NK-92 (cell line): ENCODE data around the gene GMDS.

Source experiments
- DNase-seq: peaks from one replicate; lab custom pipeline; 2025; ENCODE audit not compliant: unreplicated experiment; lab: John Stamatoyannopoulos, UW

GMDS gene

GRCh38 chr6:2140438-2141128, 104.8 kb downstream of the GMDS start:
- DNase-seq = no peak

GRCh38 chr6:2135401-2135800, 110.0 kb downstream of the GMDS start:
- no peak for DNase-seq

- no peak for DNase-seq
Observed at GRCh38 chr6:2134554-2134953, 110.9 kb downstream of the GMDS start.

- DNase-seq = no peak
Observed at GRCh38 chr6:2133716-2134310, 111.6 kb downstream of the GMDS start.

GRCh38 chr6:2132916-2133315, 112.5 kb downstream of the GMDS start:
- no peak for DNase-seq

GRCh38 chr6:2132416-2132815, 113.0 kb downstream of the GMDS start:
- no peak for DNase-seq

- no peak for DNase-seq
Observed at GRCh38 chr6:2129182-2129621, 116.2 kb downstream of the GMDS start.

- no peak for DNase-seq
Observed at GRCh38 chr6:2127484-2127911, 117.9 kb downstream of the GMDS start.

GRCh38 chr6:2126351-2126750, 119.1 kb downstream of the GMDS start:
- DNase-seq = no peak

- no peak for DNase-seq
Observed at GRCh38 chr6:2125158-2125557, 120.2 kb downstream of the GMDS start.

GRCh38 chr6:2124260-2124709, 121.1 kb downstream of the GMDS start:
- no peak for DNase-seq

GRCh38 chr6:2120912-2121311, 124.5 kb downstream of the GMDS start:
- DNase-seq = no peak

GRCh38 chr6:2119275-2119674, 126.1 kb downstream of the GMDS start:
- no peak for DNase-seq

GRCh38 chr6:2118136-2118535, 127.3 kb downstream of the GMDS start:
- DNase-seq = no peak

- DNase-seq = no peak
Observed at GRCh38 chr6:2117447-2117846, 128.0 kb downstream of the GMDS start.

- DNase-seq = no peak
Observed at GRCh38 chr6:2116496-2116895, 128.9 kb downstream of the GMDS start.

GRCh38 chr6:2114100-2114499, 131.3 kb downstream of the GMDS start:
- DNase-seq = no peak

- no peak for DNase-seq
Observed at GRCh38 chr6:2111162-2111677, 134.2 kb downstream of the GMDS start.

- no peak for DNase-seq
Observed at GRCh38 chr6:2110504-2110903, 134.9 kb downstream of the GMDS start.

- DNase-seq = no peak
Observed at GRCh38 chr6:2109796-2110195, 135.6 kb downstream of the GMDS start.

GRCh38 chr6:2108700-2109306, 136.6 kb downstream of the GMDS start:
- DNase-seq = no peak

GRCh38 chr6:2104524-2104880, 140.9 kb downstream of the GMDS start:
- DNase-seq = no peak
